ENCODE data around the gene FNDC3B.

The FNDC3B gene

DNA sequence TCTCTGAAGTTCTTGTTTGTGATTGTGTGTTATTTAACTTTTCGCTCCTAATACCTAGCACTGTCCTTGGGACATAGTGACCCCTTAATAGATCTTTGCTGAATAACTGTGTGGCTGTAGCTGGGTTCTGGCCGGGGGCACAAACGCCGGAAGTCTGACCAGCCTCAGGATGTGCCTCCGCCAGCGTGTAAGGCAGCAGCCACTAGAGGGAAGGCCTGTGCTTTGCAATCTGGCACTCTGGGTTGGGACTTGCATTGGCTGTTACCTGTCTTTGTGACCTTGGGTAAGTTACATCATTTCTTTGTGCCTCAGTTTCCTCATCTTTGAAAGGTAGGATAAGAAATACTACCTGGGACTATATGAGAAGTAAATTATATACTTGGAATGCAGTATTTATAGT, 250.2 kb downstream of the FNDC3B start:
- DNase-seq (ENCODE audit: low read depth), result no peak

GRCh38 chr3:172290457-172290856, 251.1 kb downstream of the FNDC3B start:
- DNase-seq (ENCODE audit: low read depth), result no peak

DNA sequence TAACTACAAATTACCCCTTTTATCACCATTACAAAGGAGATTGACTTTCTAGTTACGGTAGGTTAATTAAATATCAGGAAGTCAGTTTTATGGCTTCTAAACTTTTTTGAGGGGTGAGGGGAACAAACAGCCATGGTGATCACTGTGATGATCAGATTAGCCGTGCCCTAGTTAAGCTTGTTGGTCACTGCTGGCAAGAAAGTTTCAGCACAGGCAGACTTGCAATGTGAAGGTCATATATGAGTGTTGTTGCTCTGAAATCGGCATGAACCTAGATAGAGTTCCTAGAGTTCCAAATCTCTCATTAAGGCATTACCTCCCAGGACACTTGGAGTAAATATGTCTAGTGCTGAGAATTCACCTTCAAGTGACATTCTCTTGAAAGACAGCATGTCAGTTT, 252.3 kb downstream of the FNDC3B start:
- DNase-seq (ENCODE audit: low read depth), result no peak

GRCh38 chr3:172292422-172292821, 253.0 kb downstream of the FNDC3B start:
- no peak for DNase-seq (ENCODE audit: low read depth)

DNA sequence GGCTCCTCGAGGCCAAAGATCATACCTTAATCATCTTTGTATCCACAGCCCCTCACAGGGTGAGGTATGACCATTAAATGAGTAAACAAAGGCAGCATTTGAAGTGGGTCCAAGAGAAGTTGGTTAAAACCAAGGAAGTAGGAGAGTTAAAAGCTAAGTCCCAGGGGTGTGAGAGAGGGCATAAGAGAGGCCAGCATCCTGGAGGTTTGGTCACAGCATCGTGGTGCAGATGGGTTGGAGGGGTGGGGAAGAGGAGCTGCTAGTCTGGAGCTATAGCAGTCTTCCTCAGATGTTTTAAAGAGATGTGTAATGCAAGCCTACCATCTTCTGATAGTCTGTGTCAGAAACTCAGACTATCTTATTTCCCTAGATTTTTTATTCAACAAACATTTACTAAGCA, 253.7 kb downstream of the FNDC3B start:
- DNase-seq (ENCODE audit: low read depth), result no peak

DNA sequence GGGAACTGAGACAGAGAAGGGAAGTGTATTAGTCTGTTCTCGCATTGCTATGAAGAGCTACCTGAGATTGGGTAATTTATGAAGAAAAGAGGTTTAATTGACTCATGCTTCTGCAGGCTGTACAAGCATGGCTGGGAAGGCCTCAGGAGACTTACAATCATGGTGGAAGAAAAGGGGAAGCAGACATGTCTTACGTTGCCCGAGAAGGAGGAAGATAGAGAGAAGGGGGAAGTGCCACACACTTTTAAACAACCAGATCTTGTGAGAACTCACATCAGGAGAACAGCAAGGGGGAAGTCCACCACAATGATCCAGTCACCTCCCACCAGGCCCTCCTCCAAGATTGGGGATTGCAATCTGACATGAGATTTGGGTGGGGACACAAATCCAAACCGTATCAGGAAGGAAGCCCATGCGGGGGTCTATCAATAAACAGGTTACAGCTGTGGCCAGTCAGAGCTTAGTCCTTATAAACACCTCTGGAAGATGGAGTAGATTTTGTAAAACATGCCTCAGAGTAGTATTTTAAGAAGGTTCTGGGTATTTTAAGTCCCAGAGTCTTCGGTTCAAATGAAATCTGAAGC, 254.9 kb downstream of the FNDC3B start:
- DNase-seq (ENCODE audit: low read depth), result no peak

DNA sequence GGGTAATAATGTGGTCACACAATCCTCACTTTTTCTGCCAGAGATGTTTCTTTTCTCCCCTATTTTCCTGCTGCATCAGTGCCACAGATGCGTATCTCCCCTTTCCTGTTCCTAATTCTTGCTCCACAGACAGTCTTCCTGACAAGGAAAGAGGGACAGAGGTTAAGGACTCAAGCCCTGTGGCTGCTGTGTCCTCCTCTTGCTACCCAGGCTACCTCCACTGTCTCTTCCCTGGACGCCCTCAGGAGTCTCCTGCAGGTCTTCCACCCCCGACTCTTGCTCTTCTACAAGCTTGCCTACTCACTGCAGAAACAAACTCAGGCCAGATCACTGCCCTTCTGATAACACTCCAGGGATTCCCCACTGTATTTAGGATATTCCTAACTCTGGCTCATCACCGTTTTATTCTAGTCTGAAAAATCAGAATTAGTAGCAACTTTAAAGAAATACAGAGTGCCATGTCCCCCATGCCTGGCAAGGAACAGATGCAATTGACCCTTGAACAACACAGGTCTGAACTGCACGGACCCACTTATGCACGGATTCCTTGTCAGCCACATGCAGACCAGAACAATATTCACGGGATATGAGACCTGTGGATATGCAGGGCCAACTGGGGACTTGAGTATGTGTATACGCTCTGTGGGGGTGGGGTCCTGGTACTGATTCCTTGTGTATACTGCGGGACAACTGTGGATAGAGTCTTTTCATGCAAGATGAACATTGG, 257.0 kb downstream of the FNDC3B start:
- no peak for DNase-seq (ENCODE audit: low read depth)

- DNase-seq (ENCODE audit: low read depth), result no peak
Measured at GRCh38 chr3:172296975-172297332, 257.6 kb downstream of the FNDC3B start.

DNA sequence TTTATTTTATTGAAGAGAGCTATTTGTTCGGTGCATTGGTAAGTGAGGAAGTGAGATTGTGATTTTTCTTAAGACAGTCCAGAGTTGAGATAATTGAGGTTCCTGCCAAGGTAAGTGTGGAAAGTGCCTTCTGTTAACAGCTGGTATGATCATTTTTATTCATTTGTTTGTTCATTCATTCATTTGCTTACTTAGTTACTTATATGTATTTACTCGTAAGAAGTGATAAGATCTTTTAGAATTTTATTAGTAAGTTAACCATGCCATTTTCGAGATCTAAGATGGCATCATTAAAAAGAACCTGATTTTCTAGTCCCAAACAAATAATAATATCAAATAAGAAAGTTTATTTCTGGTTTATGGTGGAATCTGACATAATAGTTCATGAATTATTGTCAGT, 258.9 kb downstream of the FNDC3B start:
- no peak for DNase-seq (ENCODE audit: low read depth)

DNA sequence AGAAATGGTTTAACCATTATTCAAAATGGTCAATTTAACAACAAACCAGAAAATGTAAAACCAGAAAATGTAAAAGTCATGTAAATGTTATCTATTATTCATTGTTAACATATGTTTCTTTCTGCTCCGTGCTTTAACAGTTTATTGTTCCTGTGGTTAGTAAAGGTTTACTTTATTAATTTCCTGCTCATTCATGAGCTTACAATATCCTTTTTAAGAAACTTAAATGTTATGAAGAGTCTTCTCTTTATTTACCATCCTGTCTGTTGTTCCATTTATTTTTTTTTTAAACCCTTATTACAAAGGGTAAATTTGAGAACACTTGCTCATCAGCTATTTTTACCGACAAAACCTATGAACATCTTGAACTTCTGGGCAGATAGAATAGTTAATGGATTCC, 260.8 kb downstream of the FNDC3B start:
- no peak for DNase-seq (ENCODE audit: low read depth)

- no peak for DNase-seq (ENCODE audit: low read depth)
Measured at GRCh38 chr3:172300862-172301261, 261.5 kb downstream of the FNDC3B start.

DNA sequence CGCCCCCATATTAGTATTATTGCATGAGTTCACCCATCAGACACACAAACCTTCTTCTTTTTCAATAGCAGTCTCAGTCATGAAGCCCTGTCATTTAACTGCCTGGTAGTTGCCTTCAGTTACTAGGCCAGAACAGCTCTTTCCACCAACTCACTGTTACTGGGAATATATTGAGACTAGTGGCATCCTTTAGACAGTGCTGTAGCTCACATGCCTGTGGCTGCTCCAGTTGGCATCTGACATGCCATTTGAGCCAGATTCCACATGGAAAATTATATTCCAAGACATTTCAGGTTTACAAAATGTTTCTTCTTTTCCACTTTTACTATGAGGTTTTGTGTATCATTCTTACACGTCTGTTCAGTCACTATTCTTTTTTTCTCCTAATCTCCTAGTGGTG, 262.8 kb downstream of the FNDC3B start:
- DNase-seq (ENCODE audit: low read depth), result no peak

DNA sequence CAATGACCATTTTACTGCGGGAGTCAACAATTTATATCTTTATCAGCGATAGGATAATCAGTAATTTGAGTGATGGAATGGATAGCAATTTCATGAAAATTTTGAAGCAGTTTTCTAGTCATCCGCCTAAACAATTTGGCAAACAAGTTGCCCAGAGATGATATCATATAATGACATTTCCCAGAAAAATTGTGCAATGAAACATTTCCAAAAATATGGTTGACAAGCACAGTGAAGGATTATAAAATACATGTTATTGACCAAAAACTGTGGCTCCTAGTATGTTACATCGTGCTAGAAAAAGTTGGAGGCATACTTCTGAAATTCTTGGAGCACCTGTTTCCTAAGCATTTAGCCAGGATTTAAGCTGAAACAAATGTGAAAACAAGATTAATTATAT, 263.8 kb downstream of the FNDC3B start:
- DNase-seq (ENCODE audit: low read depth), result no peak

DNA sequence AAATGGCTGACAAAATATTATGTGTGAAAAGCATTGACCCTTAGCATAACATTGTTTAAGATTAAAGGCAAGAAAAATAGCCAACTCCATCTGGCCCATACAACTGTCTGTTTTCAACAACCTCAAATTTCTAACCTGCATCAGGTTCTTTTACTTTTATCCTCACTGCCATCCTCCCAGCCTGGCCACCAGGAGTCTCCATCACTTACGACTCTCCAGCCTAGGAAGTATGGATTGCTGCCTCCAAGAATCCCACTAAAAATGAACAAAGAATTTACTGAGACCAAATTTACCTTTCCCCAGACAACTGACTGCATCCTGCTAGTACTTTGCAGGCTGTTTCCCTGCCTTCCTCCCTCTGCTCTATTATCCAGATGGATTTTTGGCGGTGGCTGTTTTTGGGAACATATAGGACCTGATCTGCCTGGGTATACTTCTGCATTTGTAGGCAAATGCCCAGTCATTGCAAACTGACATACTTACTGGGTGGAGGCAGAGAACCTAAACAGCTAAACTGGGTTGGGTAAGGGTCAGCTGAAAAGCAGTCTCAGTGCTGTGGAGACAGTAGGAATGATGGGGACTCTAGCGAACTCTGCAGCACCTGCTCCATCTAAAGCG, 264.7 kb downstream of the FNDC3B start:
- no peak for DNase-seq (ENCODE audit: low read depth)

DNA sequence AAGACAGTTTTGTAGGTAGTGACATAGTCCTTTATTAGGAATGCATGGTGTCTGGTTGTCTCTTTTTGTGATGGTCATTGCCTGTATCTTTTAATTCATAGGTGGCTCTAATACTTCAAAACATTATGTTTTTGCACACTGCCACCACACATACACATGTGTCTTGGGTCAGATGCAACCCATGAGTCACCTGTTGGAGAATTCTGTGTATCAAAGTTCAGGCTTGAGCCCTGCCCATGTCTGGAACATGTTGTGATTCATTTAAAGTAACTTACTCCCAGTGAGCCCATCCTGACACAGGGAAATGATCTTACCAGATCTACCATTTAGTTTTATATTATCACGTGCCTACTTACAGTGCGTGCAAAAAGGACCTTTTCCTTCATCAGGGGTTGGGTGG, 266.2 kb downstream of the FNDC3B start:
- DNase-seq (ENCODE audit: low read depth), result no peak

GRCh38 chr3:172305974-172306373, 266.6 kb downstream of the FNDC3B start:
- DNase-seq (ENCODE audit: low read depth), result no peak

DNA sequence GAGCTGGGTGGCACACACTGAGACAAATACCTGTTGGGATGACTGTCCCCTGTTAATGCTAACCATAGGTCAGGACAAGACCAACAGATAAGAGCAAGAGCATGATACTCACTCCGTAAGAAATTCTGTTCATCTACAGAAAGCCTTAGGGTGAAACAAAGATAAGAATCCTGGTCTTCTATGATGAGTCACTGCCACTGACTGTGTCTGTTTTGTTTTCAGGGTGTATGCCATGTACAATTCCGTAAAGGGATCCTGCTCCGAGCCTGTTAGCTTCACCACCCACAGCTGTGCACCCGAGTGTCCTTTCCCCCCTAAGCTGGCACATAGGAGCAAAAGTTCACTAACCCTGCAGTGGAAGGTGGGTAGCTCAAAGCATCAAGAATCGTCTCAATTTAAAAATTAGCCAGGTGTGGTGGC, 267.8 kb downstream of the FNDC3B start:
- no peak for DNase-seq (ENCODE audit: low read depth)

GRCh38 chr3:172309059-172309458, 269.7 kb downstream of the FNDC3B start:
- DNase-seq (ENCODE audit: low read depth), result no peak

DNA sequence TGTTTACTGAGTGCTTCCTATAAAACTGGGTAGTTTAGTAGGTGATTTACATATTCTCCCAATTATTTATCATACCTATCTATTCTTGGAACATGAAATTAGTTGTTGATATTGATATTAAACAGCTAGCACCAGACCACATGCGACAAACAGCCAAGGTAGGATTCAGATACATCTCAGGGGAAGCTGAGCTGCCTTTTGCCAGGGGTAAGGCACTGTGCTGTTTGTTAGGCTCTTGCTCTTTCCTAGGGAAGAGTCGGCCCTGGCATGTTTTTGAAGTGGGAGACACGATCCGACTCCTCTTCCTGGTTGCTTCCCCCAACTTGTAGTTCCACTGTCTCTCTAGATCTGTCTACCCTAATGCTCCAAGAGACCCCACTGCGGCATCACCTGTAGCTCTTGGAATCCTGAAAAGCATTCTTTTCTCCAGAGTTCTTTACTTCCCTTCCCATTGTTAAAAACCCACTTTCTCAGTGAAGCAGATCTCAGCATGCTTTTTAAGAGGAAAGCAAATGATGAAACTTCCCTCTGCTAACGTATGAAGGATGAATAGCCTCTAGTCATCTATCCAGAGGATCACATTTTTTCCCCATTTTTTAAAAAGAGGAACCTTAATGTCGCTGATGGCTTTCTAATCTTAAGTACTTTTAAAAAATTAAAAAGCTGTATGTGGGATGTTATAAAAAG, 270.5 kb downstream of the FNDC3B start:
- no peak for DNase-seq (ENCODE audit: low read depth)

DNA sequence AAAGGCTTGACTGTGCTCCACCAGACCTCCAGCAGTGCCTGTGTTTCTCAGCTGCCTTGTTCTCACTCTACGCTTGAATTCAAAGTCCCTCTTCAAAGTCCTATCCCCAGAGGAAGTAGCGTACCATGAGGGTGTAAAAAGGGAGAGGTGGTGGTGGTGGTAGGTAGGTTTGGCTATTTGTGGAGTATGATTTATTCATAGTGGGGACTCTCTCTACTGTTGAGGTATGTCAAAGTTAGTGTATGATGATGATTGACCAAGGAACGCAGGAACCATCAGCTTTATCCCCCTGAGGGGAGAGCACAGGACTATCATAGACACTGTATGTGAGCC, 271.0 kb downstream of the FNDC3B start:
- no peak for DNase-seq (ENCODE audit: low read depth)

- no peak for DNase-seq (ENCODE audit: low read depth)
Measured at GRCh38 chr3:172311217-172311616, 271.8 kb downstream of the FNDC3B start.

- no peak for DNase-seq (ENCODE audit: low read depth)
Measured at GRCh38 chr3:172312001-172312400, 272.6 kb downstream of the FNDC3B start.

DNA sequence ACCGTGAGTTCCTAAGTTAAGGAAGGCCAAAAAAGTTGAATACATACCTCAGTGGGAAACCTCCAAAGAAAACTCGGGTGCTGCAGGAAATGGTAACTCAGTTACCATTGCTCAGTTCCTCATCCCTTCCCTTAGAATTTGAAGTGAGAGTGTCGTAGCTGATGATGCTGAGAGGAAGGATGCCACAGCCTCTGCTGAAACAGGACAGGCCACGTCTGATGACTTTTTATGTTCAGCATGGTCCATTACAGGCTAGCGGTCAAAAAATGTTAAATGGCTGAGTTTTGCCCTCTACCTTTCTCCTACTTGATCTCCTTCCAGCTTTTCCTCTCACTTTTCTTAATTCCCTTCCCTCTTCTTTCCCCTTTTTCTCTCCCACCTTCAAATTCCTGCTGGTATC, 273.3 kb downstream of the FNDC3B start:
- no peak for DNase-seq (ENCODE audit: low read depth)

All from activated T-helper 9 cell treated with anti-CD3 and anti-CD28 coated beads, Interleukin-2, amount 50 U/mL, for 16 hours (primary cell).